B cell (primary cell): Measurements from ENCODE around the gene AICDA. TPM values are rescaled to one million over a fixed set of nuclear protein-coding genes. Genes with fewer than 3 reads are reported as not detected.

Source experiments
- ATAC-seq: fragments of 200-7000 bp; cut with Tn5 transposase; one replicate; pipeline ENCODE4 v1.10.0; 2021; ENCODE audit warnings: low read depth, mild to moderate bottlenecking, moderate number of reproducible peaks, moderate library complexity
- CTCF ChIA-PET: fragments of 350-600 bp; sonication (Branson Sonifier 250); formaldehyde crosslinking; loops from one replicate; lab custom pipeline; 2021; ENCODE audit warnings: antibody characterized with exemption, inconsistent platforms; lab: Charles Lee
- POLR2A ChIA-PET: fragments of 350-600 bp; sonication (Branson Sonifier 250); formaldehyde crosslinking; loops from one replicate; lab custom pipeline; 2021; ENCODE audit warnings: antibody characterized with exemption; lab: Charles Lee
- DNase-seq: peaks from one replicate; pipeline ENCODE4 v3.0.0; 2013
- H2AFZ ChIP-seq: 2 replicates; pipeline ENCODE4 v1.6.1; 2012; ENCODE audit warnings: mild to moderate bottlenecking, low read depth, low read length; ENCODE audit not compliant: insufficient read depth, poor library complexity, severe bottlenecking
- H3K27ac ChIP-seq, 2 donors: 1 replicate in 1 of 2; 2 replicates in 1 of 2; pipeline ENCODE4 v1.5.1; 2012 to 2013; ENCODE audit warnings: low read length in 2 of 2, mild to moderate bottlenecking in 2 of 2, moderate library complexity in 1 of 2
- H3K27me3 ChIP-seq, 4 experiments: fragments of 200-600 bp in 1 of 4; sonication (generic) in 1 of 4; replicated peaks in 1 of 4; 1 replicate in 2 of 4; 2 replicates in 2 of 4; pipeline versions ENCODE4 v1.6.1 to v1.7.0; 2013 to 2016; ENCODE audit warnings: low read length in 3 of 4, mild to moderate bottlenecking in 2 of 4, mixed read lengths in 1 of 4, moderate library complexity in 1 of 4; ENCODE audit not compliant: insufficient read depth in 4 of 4, control insufficient read depth in 3 of 4; ENCODE audit errors: control extremely low read depth in 1 of 4
- H3K36me3 ChIP-seq, 2 experiments: replicated peaks in 1 of 2; 1 replicate in 1 of 2; 2 replicates in 1 of 2; pipeline versions ENCODE4 v1.6.1 to v1.7.1; 2013; ENCODE audit warnings: low read length in 1 of 2; ENCODE audit not compliant: insufficient read depth in 2 of 2, control insufficient read depth in 1 of 2; ENCODE audit errors: control extremely low read depth in 1 of 2, extremely low read depth in 1 of 2
- H3K4me1 ChIP-seq, 2 donors: fragments of 200-600 bp in 1 of 2; sonication (generic) in 1 of 2; 1 replicate in 1 of 2; 2 replicates in 1 of 2; pipeline versions ENCODE4 v1.5.1 to v1.6.1; 2013 to 2017; ENCODE audit warnings: low read length in 2 of 2; ENCODE audit not compliant: control insufficient read depth in 2 of 2, insufficient read depth in 2 of 2
- H3K4me2 ChIP-seq: replicated peaks from 2 replicates; pipeline ENCODE3; 2012; ENCODE audit warnings: mild to moderate bottlenecking, low read depth, low read length; ENCODE audit not compliant: poor library complexity, severe bottlenecking
- H3K4me3 ChIP-seq, 5 experiments: fragments of 200-600 bp in 1 of 5; sonication (generic) in 1 of 5; 1 replicate in 3 of 5; 2 replicates in 2 of 5; pipeline versions ENCODE4 v1.5.1 to v1.7.0; 2011 to 2016; ENCODE audit warnings: low read length in 4 of 5, mild to moderate bottlenecking in 4 of 5, low read depth in 2 of 5, control low read depth in 1 of 5, moderate library complexity in 1 of 5; ENCODE audit not compliant: insufficient read depth in 1 of 5; ENCODE audit errors: control extremely low read depth in 1 of 5, extremely low read depth in 1 of 5
- H3K79me2 ChIP-seq: fragments of 200-600 bp; sonication (generic); one replicate; pipeline ENCODE4 v1.6.0; 2016; ENCODE audit warnings: low read length; ENCODE audit not compliant: control insufficient read depth, insufficient read depth
- H3K9ac ChIP-seq: fragments of 200-600 bp; sonication (generic); 2 replicates; pipeline ENCODE4 v1.6.1; 2017; ENCODE audit warnings: mild to moderate bottlenecking, low read length, moderate library complexity
- H3K9me3 ChIP-seq, 3 donors: one replicate each; pipeline versions ENCODE4 v1.6.1 to v1.7.1; 2013; ENCODE audit warnings: low read length in 2 of 3; ENCODE audit not compliant: control insufficient read depth in 2 of 3, insufficient read depth in 1 of 3; ENCODE audit errors: control extremely low read depth in 1 of 3
- H4K20me1 ChIP-seq: 2 replicates; pipeline ENCODE4 v1.6.0; 2012; ENCODE audit warnings: mild to moderate bottlenecking, low read length; ENCODE audit not compliant: insufficient read depth, control insufficient read depth, poor library complexity, severe bottlenecking
- H3K27ac Mint-ChIP-seq: one replicate; pipeline ENCODE4 v1.8.0; 2021; ENCODE audit warnings: mixed read lengths
- H3K27me3 Mint-ChIP-seq: one replicate; pipeline ENCODE4 v1.8.0; 2021; ENCODE audit warnings: mixed read lengths
- H3K4me1 Mint-ChIP-seq: one replicate; pipeline ENCODE4 v1.8.0; 2021; ENCODE audit warnings: mixed read lengths
- H3K4me3 Mint-ChIP-seq: one replicate; pipeline ENCODE4 v1.8.0; 2021; ENCODE audit warnings: mixed read lengths
- H3K9me3 Mint-ChIP-seq: one replicate; pipeline ENCODE4 v1.8.0; 2022; ENCODE audit warnings: mixed read lengths; ENCODE audit not compliant: insufficient read depth
- CTCF ChIP-seq: fragments of 200-600 bp; IDR thresholded peaks from one replicate; pipeline ENCODE4 v1.8.0; 2022; ENCODE audit warnings: antibody characterized with exemption, mild to moderate bottlenecking
- EZH2 ChIP-seq: IDR thresholded peaks from 2 replicates; pipeline ENCODE4 v1.6.1; 2012; ENCODE audit warnings: borderline replicate concordance, low read depth, mild to moderate bottlenecking, moderate library complexity, low read length; ENCODE audit not compliant: insufficient read depth, poor library complexity, severe bottlenecking
- WGBS: methylation state at CpG from one replicate; pipeline ENCODE4 v1.1.5; 2013; ENCODE audit warnings: missing lambda C conversion rate; ENCODE audit not compliant: insufficient coverage; 5-methylcytosine and 5-hydroxymethylcytosine counted together
- intact Hi-C: fragments of 100-400 bp; cut with micrococcal nuclease; formaldehyde crosslinking; loops from one replicate; pipeline ENCODE4 v1.10.0; 2022
- polyA plus RNA-seq: library from polyadenylated mRNA; depleted of rRNA; stranded (reverse); fragments of >200 nt; gene quantifications from 2 replicates; pipeline ENCODE4 v1.2.3, GENCODE V29; 2012
- total RNA-seq, 2 donors: library from RNA; stranded (reverse); fragments of 120-200 nt in 1 of 2; gene quantifications; 1 replicate in 1 of 2; 2 replicates in 1 of 2; pipeline versions ENCODE4 v1.2.3 to v1.2.4, GENCODE V29; 2013 to 2022

Gene AICDA
- total and polyA plus RNA-seq, 2 donors (not counting 1 experiment from before 2014, with no cell fraction given): 0.94 to 1.0 TPM

GRCh38 chr12:8655421-8655820 is 42.8 kb upstream of the AICDA start:
- Histone ChIP-seq H3K9me3 (peaks cover 0 to 4% (median 0%) of the 10 kb centered on the region in 3 donors), H3K36me3 (no peaks in the 10 kb centered on the region), H3K27ac (no peak overlapping the region), H3K4me1 (no peaks in the 10 kb centered on the region), H3K9ac (no peak overlapping the region), H3K79me2 (no peaks in the 10 kb centered on the region), H3K4me3 (no peak overlapping the region), H3K27me3 (peaks cover 0 to 2% (median 0%) of the 10 kb centered on the region in 4 experiments), H3K4me2 (no peak overlapping the region), H4K20me1 (no peaks in the 10 kb centered on the region), H2AFZ (no peak overlapping the region)
- H3K9me3 Mint-ChIP-seq: no peaks in the 10 kb centered on the region
- TF ChIP-seq CTCF (no peak), EZH2 (no peak)
- no peak overlapping the region for H3K27ac Mint-ChIP-seq
- DNase-seq: no peak
- 97% methylated on average over 4 of the region's 6 CpGs for WGBS
- POLR2A ChIA-PET: no interaction called here
- no peak overlapping the region for H3K4me3 Mint-ChIP-seq
- no peaks in the 10 kb centered on the region for H3K4me1 Mint-ChIP-seq
- no peak for ATAC-seq
- CTCF ChIA-PET: interaction anchor here (0.7 to 1.4 kb wide), 5 partner anchors 9 to 619 kb away, joined by 3 to 4 read pairs (median 3); no protein-coding TSS in a partner anchor
- H3K27me3 Mint-ChIP-seq: no peaks in the 10 kb centered on the region
- intact Hi-C loops: no loop called here

DNA sequence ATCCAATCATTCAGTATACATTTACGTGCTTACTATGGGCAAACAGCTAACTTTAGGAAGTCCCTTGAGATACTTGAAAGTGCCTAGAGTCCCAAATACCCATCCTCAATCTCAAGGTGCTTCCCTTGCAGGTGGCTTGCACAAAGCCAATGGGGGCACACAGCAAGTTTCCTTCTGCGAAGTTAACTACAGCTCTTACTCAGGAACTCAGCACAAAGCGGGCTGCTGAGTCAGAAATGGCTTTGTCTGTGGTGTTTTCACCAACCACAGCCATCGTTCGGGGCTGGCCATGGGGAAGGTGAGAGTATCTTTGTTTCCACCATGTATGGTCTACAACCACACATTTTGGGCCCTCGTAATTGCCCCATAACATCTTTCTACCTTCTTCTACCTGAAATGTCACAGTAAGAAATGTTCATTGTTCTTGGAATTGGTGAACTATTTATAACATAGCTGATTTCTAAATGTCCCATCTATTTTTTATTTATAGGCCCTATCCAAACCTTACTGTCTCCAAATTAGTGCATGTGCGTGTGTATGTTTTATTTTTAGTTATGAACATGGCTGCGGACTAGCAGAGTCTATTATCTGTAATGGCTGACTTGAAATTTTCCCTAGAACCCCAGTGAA is 36.0 kb upstream of the AICDA start:
- Mint-ChIP-seq H3K4me1 (peaks cover 30% of the 10 kb centered on the region), H3K27ac (no peak overlapping the region), H3K4me3 (no peak overlapping the region), H3K27me3 (no peaks in the 10 kb centered on the region), H3K9me3 (no peaks in the 10 kb centered on the region)
- Histone ChIP-seq H3K9me3 (no peaks in the 10 kb centered on the region), H3K9ac (no peak overlapping the region), H3K4me1 (peaks cover 24 to 25% of the 10 kb centered on the region in 2 donors), H3K4me3 (no peak overlapping the region), H3K36me3 (no peaks in the 10 kb centered on the region), H3K79me2 (no peaks in the 10 kb centered on the region), H3K27ac (no peak overlapping the region), H3K4me2 (no peak overlapping the region), H3K27me3 (peaks cover 0 to 2% (median 0%) of the 10 kb centered on the region in 4 experiments), H2AFZ (peak overlapping the region; percentile 58), H4K20me1 (no peaks in the 10 kb centered on the region)
- ChIA-PET POLR2A (no interaction called here), CTCF (interaction anchor here (2.2 kb wide), 1 partner anchor 9 kb away, joined by 9 read pairs; no protein-coding TSS in a partner anchor)
- TF ChIP-seq EZH2 (no peak), CTCF (no peak)
- intact Hi-C loops: no loop called here
- 33% methylated on average over 3 of the region's 8 CpGs for WGBS
- no peak for ATAC-seq
- no peak for DNase-seq
